B cell (primary cell): ENCODE measurements around the gene SFSWAP.

Experiments used
- EZH2 ChIP-seq: IDR thresholded peaks from 2 replicates; pipeline ENCODE4 v1.6.1; 2012; ENCODE audit warnings: borderline replicate concordance, low read depth, mild to moderate bottlenecking, moderate library complexity, low read length; ENCODE audit not compliant: insufficient read depth, poor library complexity, severe bottlenecking
- TF ChIP-seq, protein P1 (sequence below): fragments of 200-600 bp; IDR thresholded peaks from one replicate; pipeline ENCODE4 v1.8.0; 2022; ENCODE audit warnings: antibody characterized with exemption, mild to moderate bottlenecking

DNA sequence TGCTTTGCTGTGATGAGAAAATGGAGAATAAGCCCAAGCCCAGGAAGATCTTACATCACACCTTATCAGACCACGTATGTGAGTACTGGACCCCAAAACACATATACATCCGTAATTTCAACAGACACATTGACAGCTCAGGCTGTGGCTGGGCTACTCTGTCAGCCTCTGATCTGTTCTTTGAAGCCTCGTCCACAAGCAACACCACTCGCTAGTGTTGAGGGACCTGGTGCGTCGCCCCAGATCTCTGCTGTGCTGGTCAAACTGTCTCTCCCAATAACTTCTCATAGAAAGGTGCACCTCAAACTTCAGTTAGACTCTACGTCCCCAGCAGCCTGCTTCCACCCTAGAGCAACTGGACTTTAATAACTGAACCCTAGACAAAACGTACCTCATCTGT is 10.6 kb upstream of the SFSWAP start:
- TF ChIP-seq, protein P1, sequence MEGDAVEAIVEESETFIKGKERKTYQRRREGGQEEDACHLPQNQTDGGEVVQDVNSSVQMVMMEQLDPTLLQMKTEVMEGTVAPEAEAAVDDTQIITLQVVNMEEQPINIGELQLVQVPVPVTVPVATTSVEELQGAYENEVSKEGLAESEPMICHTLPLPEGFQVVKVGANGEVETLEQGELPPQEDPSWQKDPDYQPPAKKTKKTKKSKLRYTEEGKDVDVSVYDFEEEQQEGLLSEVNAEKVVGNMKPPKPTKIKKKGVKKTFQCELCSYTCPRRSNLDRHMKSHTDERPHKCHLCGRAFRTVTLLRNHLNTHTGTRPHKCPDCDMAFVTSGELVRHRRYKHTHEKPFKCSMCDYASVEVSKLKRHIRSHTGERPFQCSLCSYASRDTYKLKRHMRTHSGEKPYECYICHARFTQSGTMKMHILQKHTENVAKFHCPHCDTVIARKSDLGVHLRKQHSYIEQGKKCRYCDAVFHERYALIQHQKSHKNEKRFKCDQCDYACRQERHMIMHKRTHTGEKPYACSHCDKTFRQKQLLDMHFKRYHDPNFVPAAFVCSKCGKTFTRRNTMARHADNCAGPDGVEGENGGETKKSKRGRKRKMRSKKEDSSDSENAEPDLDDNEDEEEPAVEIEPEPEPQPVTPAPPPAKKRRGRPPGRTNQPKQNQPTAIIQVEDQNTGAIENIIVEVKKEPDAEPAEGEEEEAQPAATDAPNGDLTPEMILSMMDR = no peak
- TF ChIP-seq EZH2 = no peak
